IMR-90 (cell line): ENCODE results near the gene IRAK1BP1. TPM values are rescaled to one million over a fixed set of nuclear protein-coding genes. Genes with fewer than 3 reads are reported as not detected.

Experiments
- ATAC-seq: fragments of 200-7000 bp; cut with Tn5 transposase; 2 replicates; pipeline ENCODE4 v1.9.1; 2020; ENCODE audit warnings: low read depth, mild to moderate bottlenecking, moderate library complexity
- BruUV-seq: library from RNA; stranded (reverse); fragments of 400-500 nt; replicated peaks from 2 replicates; lab custom pipeline; 2021; lab: Mats Ljungman, UMichigan
- CTCF ChIA-PET: fragments of 300-600 bp; formaldehyde crosslinking; extraction: SDS; loops from one replicate; lab custom pipeline; 2021; ENCODE audit warnings: antibody characterized with exemption; lab: Yijun Ruan, JAX
- POLR2A ChIA-PET: fragments of 300-600 bp; sonication (Branson Sonifier 250); formaldehyde crosslinking; loops from one replicate; lab custom pipeline; 2022; ENCODE audit warnings: antibody characterized with exemption; ENCODE audit not compliant: unreplicated experiment; lab: Charles Lee
- DNase-seq: peaks from one replicate; pipeline ENCODE4 v3.0.0; 2013
- H2AFZ ChIP-seq: replicated peaks from 2 replicates; pipeline ENCODE3; 2013; ENCODE audit warnings: low read length, mild to moderate bottlenecking; ENCODE audit not compliant: poor library complexity
- H2AK5ac ChIP-seq: 2 replicates; pipeline ENCODE4 v1.6.1; 2013; ENCODE audit warnings: low read depth, low read length, inconsistent platforms
- H2AK9ac ChIP-seq: replicated peaks from 2 replicates; pipeline ENCODE3; 2013; ENCODE audit warnings: mild to moderate bottlenecking, low read depth, low read length, moderate library complexity; ENCODE audit not compliant: poor library complexity
- H2BK120ac ChIP-seq: 2 replicates; pipeline ENCODE4 v1.6.1; 2013; ENCODE audit warnings: low read depth, low read length, inconsistent platforms
- H2BK15ac ChIP-seq: 3 replicates; pipeline ENCODE4 v1.6.1; 2013; ENCODE audit warnings: low read depth, low read length, inconsistent platforms
- H2BK20ac ChIP-seq: 2 replicates; pipeline ENCODE4 v1.6.1; 2013; ENCODE audit warnings: low read depth, mild to moderate bottlenecking, inconsistent platforms, low read length, moderate library complexity
- H2BK5ac ChIP-seq: 2 replicates; pipeline ENCODE4 v1.6.1; 2013; ENCODE audit warnings: mild to moderate bottlenecking, low read depth, low read length, inconsistent platforms; ENCODE audit not compliant: poor library complexity, severe bottlenecking
- H3K14ac ChIP-seq: replicated peaks from 2 replicates; pipeline ENCODE4 v1.6.1; 2013; ENCODE audit warnings: low read depth, low read length, inconsistent platforms
- H3K18ac ChIP-seq: 2 replicates; pipeline ENCODE4 v1.6.1; 2013; ENCODE audit warnings: low read depth, low read length, control low read depth
- H3K23ac ChIP-seq: 2 replicates; pipeline ENCODE4 v1.6.1; 2013; ENCODE audit warnings: low read depth, low read length, inconsistent platforms
- H3K27ac ChIP-seq: 2 replicates; pipeline ENCODE4 v1.5.1; 2013; ENCODE audit warnings: mild to moderate bottlenecking, control low read depth, low read length; ENCODE audit not compliant: insufficient read depth
- H3K27me3 ChIP-seq: 2 replicates; pipeline ENCODE4 v1.6.1; 2013; ENCODE audit warnings: low read length; ENCODE audit not compliant: control insufficient read depth, insufficient read depth
- H3K36me3 ChIP-seq: 2 replicates; pipeline ENCODE4 v1.6.1; 2013; ENCODE audit warnings: low read length, mixed read lengths; ENCODE audit not compliant: control insufficient read depth, insufficient read depth
- H3K4ac ChIP-seq: 2 replicates; pipeline ENCODE4 v1.6.1; 2013; ENCODE audit warnings: low read depth, low read length, inconsistent platforms
- H3K4me1 ChIP-seq: 2 replicates; pipeline ENCODE4 v1.6.1; 2013; ENCODE audit warnings: low read length, mixed read lengths; ENCODE audit not compliant: control insufficient read depth, insufficient read depth
- H3K4me2 ChIP-seq: 2 replicates; pipeline ENCODE4 v1.6.1; 2013; ENCODE audit warnings: low read depth, mild to moderate bottlenecking, control low read depth, low read length, moderate library complexity
- H3K4me3 ChIP-seq: 2 replicates; pipeline ENCODE4 v1.5.1; 2013; ENCODE audit warnings: low read depth, mild to moderate bottlenecking, control low read depth, low read length, moderate library complexity; ENCODE audit not compliant: insufficient read depth
- H3K56ac ChIP-seq: 2 replicates; pipeline ENCODE4 v1.6.1; 2013; ENCODE audit warnings: low read length, inconsistent platforms; ENCODE audit not compliant: insufficient read depth; ENCODE audit errors: extremely low read depth
- H3K79me1 ChIP-seq, 2 experiments: 2 replicates each; pipeline ENCODE4 v1.6.1; 2013; ENCODE audit warnings: low read length in 2 of 2, inconsistent platforms in 1 of 2, low read depth in 1 of 2
- H3K9ac ChIP-seq: 2 replicates; pipeline ENCODE4 v1.6.1; 2013; ENCODE audit warnings: low read depth, low read length, control low read depth
- H3K9me1 ChIP-seq: 2 replicates; pipeline ENCODE4 v1.6.1; 2013; ENCODE audit warnings: low read length, inconsistent platforms; ENCODE audit not compliant: insufficient read depth
- H3K9me3 ChIP-seq: 2 replicates; pipeline ENCODE4 v1.6.1; 2013; ENCODE audit warnings: low read length; ENCODE audit not compliant: control insufficient read depth, insufficient read depth
- H4K20me1 ChIP-seq: 2 replicates; pipeline ENCODE4 v1.6.1; 2013; ENCODE audit warnings: low read length, inconsistent platforms; ENCODE audit not compliant: insufficient read depth
- H4K5ac ChIP-seq: 2 replicates; pipeline ENCODE4 v1.6.1; 2013; ENCODE audit warnings: mild to moderate bottlenecking, low read depth, low read length, control low read depth
- H4K8ac ChIP-seq, 2 experiments: 2 replicates each; pipeline ENCODE4 v1.6.1; 2013; ENCODE audit warnings: low read depth in 2 of 2, low read length in 2 of 2, control low read depth in 1 of 2, inconsistent platforms in 1 of 2
- H4K91ac ChIP-seq: 2 replicates; pipeline ENCODE4 v1.6.1; 2013; ENCODE audit warnings: low read depth, low read length, inconsistent platforms; ENCODE audit not compliant: insufficient read depth
- BHLHE40 ChIP-seq: fragments of 150-350 bp; IDR thresholded peaks from 2 replicates; pipeline ENCODE4 v1.6.1; 2016; ENCODE audit warnings: mild to moderate bottlenecking, low read depth, low read length
- CTCF ChIP-seq: conservative IDR thresholded peaks from 2 replicates; pipeline ENCODE4 v1.5.1; 2012; ENCODE audit warnings: mild to moderate bottlenecking, low read depth, low read length, improper control_type of control experiment
- FOS ChIP-seq: fragments of 150-350 bp; IDR thresholded peaks from 2 replicates; pipeline ENCODE4 v1.6.1; 2016; ENCODE audit warnings: low read depth, low read length
- MAFK ChIP-seq: IDR thresholded peaks from 2 replicates; pipeline ENCODE4 v1.6.1; 2012; ENCODE audit warnings: low read depth, low read length, improper control_type of control experiment
- MAZ ChIP-seq: IDR thresholded peaks from 2 replicates; pipeline ENCODE4 v1.6.1; 2012; ENCODE audit warnings: low read depth, mild to moderate bottlenecking, low read length, improper control_type of control experiment, moderate library complexity, borderline replicate concordance
- NFE2L2 ChIP-seq: fragments of 150-350 bp; IDR thresholded peaks from 2 replicates; pipeline ENCODE4 v1.6.1; 2016; ENCODE audit warnings: low read depth, mild to moderate bottlenecking, low read length
- POLR2A ChIP-seq: IDR thresholded peaks from 2 replicates; pipeline ENCODE4 v1.6.1; 2012; ENCODE audit warnings: mild to moderate bottlenecking, low read depth, low read length
- RAD21 ChIP-seq: IDR thresholded peaks from 2 replicates; pipeline ENCODE4 v1.6.1; 2012; ENCODE audit warnings: low read length, improper control_type of control experiment
- RCOR1 ChIP-seq: IDR thresholded peaks from 2 replicates; pipeline ENCODE4 v1.6.1; 2012; ENCODE audit warnings: mild to moderate bottlenecking, low read length, improper control_type of control experiment; ENCODE audit not compliant: insufficient replicate concordance
- RFX5 ChIP-seq: IDR thresholded peaks from 2 replicates; pipeline ENCODE4 v1.8.0; 2012; ENCODE audit warnings: low read depth, mild to moderate bottlenecking, low read length, moderate library complexity
- SMC3 ChIP-seq: fragments of 150-350 bp; IDR thresholded peaks from 2 replicates; pipeline ENCODE4 v1.6.1; 2016; ENCODE audit warnings: low read depth, mild to moderate bottlenecking, antibody characterized with exemption, low read length, moderate library complexity
- WGBS, 2 experiments: methylation state at CpG; one replicate each; pipeline versions ENCODE4 v1.1.5 to v1.1.7; 2013; ENCODE audit warnings: missing lambda C conversion rate in 2 of 2; ENCODE audit not compliant: insufficient read length in 1 of 2; ENCODE audit errors: extremely low coverage in 2 of 2; 5-methylcytosine and 5-hydroxymethylcytosine counted together
- dilution Hi-C: fragments of 300-500 bp; cut with HindIII; formaldehyde crosslinking; loops from one replicate; pipeline ENCODE4 v1.14.3; 2018; ENCODE audit warnings: low sequenced_read_pairs; ENCODE audit not compliant: unreplicated experiment
- in situ Hi-C: fragments of 300-500 bp; cut with MboI; formaldehyde crosslinking; loops from 3 replicates; pipeline ENCODE4 v1.14.3; 2019; ENCODE audit warnings: low sequenced_read_pairs, inconsistent platforms, mixed read lengths
- intact Hi-C: fragments of 100-400 bp; cut with micrococcal nuclease; formaldehyde crosslinking; loops from 2 replicates; pipeline ENCODE4 v1.10.0; 2022
- polyA plus RNA-seq, 3 experiments: library from polyadenylated mRNA; depleted of rRNA; stranded (reverse); fragments of >200 nt; gene quantifications; 2 replicates each; pipeline ENCODE4 v1.2.3, GENCODE V29; 2012; ENCODE audit warnings: low replicate concordance in 1 of 3
- total RNA-seq: library from RNA; depleted of rRNA; stranded (reverse); fragments of >200 nt; gene quantifications from 2 replicates; pipeline ENCODE4 v1.2.3, GENCODE V29; 2012

Gene IRAK1BP1
- total and polyA plus RNA-seq, 2 of the 4 experiments (the other 2 are of a cell fraction): 0.94 to 2.2 TPM

- H4K91ac ChIP-seq: no peak overlapping the region
- ChIA-PET POLR2A (interaction anchor here (0.5 kb wide), 1 partner anchor 47 kb away, joined by 3 read pairs; no protein-coding TSS in a partner anchor), CTCF (no interaction called here)
- H2BK15ac ChIP-seq: no peak overlapping the region
- peak overlapping the region; percentile 91 for H2AFZ ChIP-seq
- no TSS peak for BruUV-seq
- no peak overlapping the region for H3K27ac ChIP-seq
- dilution Hi-C loops: no loop called here
- H3K9ac ChIP-seq: 0 out of 2 replicates have a peak overlapping the region, but pooled peaks have one; percentile 9
- no peak overlapping the region for H2BK20ac ChIP-seq
- peak overlapping the region; percentile 77 for H2AK9ac ChIP-seq
- no peak overlapping the region for H3K18ac ChIP-seq
- no peak overlapping the region for H2BK5ac ChIP-seq
- no peaks in the 10 kb centered on the region for H3K9me3 ChIP-seq
- H3K79me1 ChIP-seq: no peaks in the 10 kb centered on the region
- peak overlapping the region; percentile 56 for H3K4me3 ChIP-seq
- TF ChIP-seq SMC3 (no peak), RAD21 (no peak), MAZ (no peak), CTCF (no peak), MAFK (no peak), FOS (no peak), BHLHE40 (no peak), NFE2L2 (no peak), POLR2A (no peak), RFX5 (no peak), RCOR1 (no peak)
- H3K4me2 ChIP-seq: peak overlapping the region; percentile 88
- peak; percentile 74 for ATAC-seq
- H3K9me1 ChIP-seq: peaks cover 3% of the 10 kb centered on the region; the same call in 1 of the 2 replicates
- peak overlapping the region; percentile 29; the same call in 1 of the 2 replicates for H3K14ac ChIP-seq
- peak overlapping the region in 1 of 2 experiments; percentile 45; a peak in 3 of 4 replicates for H4K8ac ChIP-seq
- no peak for DNase-seq
- H2AK5ac ChIP-seq: no peak overlapping the region
- H3K56ac ChIP-seq: no peak overlapping the region
- no peak overlapping the region for H4K5ac ChIP-seq
- H3K36me3 ChIP-seq: no peaks in the 10 kb centered on the region
- WGBS, 2 experiments: 11% methylated on average over 31 of the region's 49 CpGs; no CpG with 5 or more reads in 1 of the 2 experiments
- intact Hi-C loops: no loop called here
- no peak overlapping the region for H2BK120ac ChIP-seq
- no peaks in the 10 kb centered on the region for H4K20me1 ChIP-seq
- in situ Hi-C loops: no loop called here
- H3K23ac ChIP-seq: peak overlapping the region; percentile 80; the same call in 1 of the 2 replicates
- no peaks in the 10 kb centered on the region for H3K27me3 ChIP-seq
- peak overlapping the region; percentile 16; the same call in 1 of the 2 replicates for H3K4ac ChIP-seq
- H3K4me1 ChIP-seq: peaks cover 3% of the 10 kb centered on the region
Observed at GRCh38 chr6:78910591-78911171, 43.3 kb downstream of the IRAK1BP1 start.
